Vagina (tissue), 2 donors: ENCODE data around the gene KIN. TPM values are rescaled to one million over a fixed set of nuclear protein-coding genes. Genes with fewer than 3 reads are reported as not detected.
"Not testable (repeated sequence)": the region's sequence is repeated elsewhere in the genome, so short reads cannot be mapped to it uniquely, and the experiment has no call there.

Experiments used
- DNase-seq, 2 donors: peaks; one replicate each; pipeline ENCODE4 v3.0.0-alpha.2; 2017; ENCODE audit errors: extremely low spot score in 2 of 2
- H3K27ac ChIP-seq: fragments of 200-600 bp; sonication (generic); one replicate; pipeline ENCODE4 v1.5.1; 2019
- H3K27me3 ChIP-seq: fragments of 200-600 bp; sonication (generic); one replicate; pipeline ENCODE4 v1.5.1; 2019
- H3K36me3 ChIP-seq, 2 donors: fragments of 200-600 bp; sonication (generic); one replicate each; pipeline ENCODE4 v1.5.1; 2017 to 2019
- H3K4me1 ChIP-seq: fragments of 200-600 bp; sonication (generic); one replicate; pipeline ENCODE4 v1.5.1; 2019
- H3K4me3 ChIP-seq, 2 donors: fragments of 200-600 bp; sonication (generic); 1 replicate in 1 of 2; 2 replicates in 1 of 2; pipeline ENCODE4 v1.5.1; 2016 to 2019
- H3K9me3 ChIP-seq: fragments of 200-600 bp; sonication (generic); one replicate; pipeline ENCODE4 v1.5.1; 2019
- CTCF ChIP-seq, 3 experiments: fragments of 450-650 bp in 2 of 3; fragments of 200-600 bp in 1 of 3; sonication (generic) in 1 of 3; IDR thresholded peaks; one replicate each; pipeline ENCODE4 v1.5.1; 2017 to 2019; ENCODE audit warnings: antibody characterized with exemption in 3 of 3, mild to moderate bottlenecking in 2 of 3, moderate library complexity in 2 of 3
- POLR2A ChIP-seq, 2 donors: fragments of 450-650 bp; IDR thresholded peaks; one replicate each; pipeline ENCODE4 v1.6.1; 2017; ENCODE audit warnings: antibody characterized with exemption in 2 of 2, mild to moderate bottlenecking in 2 of 2, moderate library complexity in 2 of 2
- POLR2AphosphoS5 ChIP-seq, 2 donors: sonication (generic); formaldehyde crosslinking; IDR thresholded peaks; one replicate each; pipeline ENCODE4 v1.9.0; 2017; ENCODE audit warnings: antibody characterized with exemption in 2 of 2, mild to moderate bottlenecking in 2 of 2, low read depth in 1 of 2; ENCODE audit not compliant: insufficient read depth in 1 of 2
- intact Hi-C: fragments of 100-400 bp; cut with DNase I; formaldehyde crosslinking; loops from one replicate; pipeline ENCODE4 v1.15.1; 2023
- total RNA-seq: library from RNA; depleted of rRNA; stranded (reverse); fragments of >200 nt; gene quantifications from one replicate; pipeline ENCODE4 v1.2.3, GENCODE V29; 2016

KIN gene
- total RNA-seq, 1 donor from 2014 or later: 4.7 TPM

GRCh38 chr10:7817984-7818294 is 30.1 kb upstream of the KIN start:
- H3K27me3 ChIP-seq: no peaks in the 10 kb centered on the region
- TF ChIP-seq CTCF (IDR thresholded peaks at IDR 0.05) (no peak), POLR2A (IDR thresholded peaks at IDR 0.05) (no peak), POLR2AphosphoS5 (IDR thresholded peaks at IDR 0.05; ENCODE audit: insufficient read depth in 1 of 2, low read depth in 1 of 2) (no peak)
- no peaks in the 10 kb centered on the region for H3K9me3 ChIP-seq
- intact Hi-C loops: no loop called here
- H3K36me3 ChIP-seq: no peaks in the 10 kb centered on the region
- H3K4me3 ChIP-seq: peak overlapping the region; percentile 96
- H3K27ac ChIP-seq: no peak overlapping the region
- DNase-seq: no peak
- H3K4me1 ChIP-seq: peaks cover 24% of the 10 kb centered on the region

GRCh38 chr10:7817576-7817975 is 29.8 kb upstream of the KIN start:
- intact Hi-C loops: no loop called here
- no peaks in the 10 kb centered on the region for H3K36me3 ChIP-seq
- no peaks in the 10 kb centered on the region for H3K27me3 ChIP-seq
- no peak overlapping the region for H3K27ac ChIP-seq
- H3K4me3 ChIP-seq: peak overlapping the region; percentile 96
- H3K9me3 ChIP-seq: no peaks in the 10 kb centered on the region
- peaks cover 24% of the 10 kb centered on the region for H3K4me1 ChIP-seq
- no peak for DNase-seq
- TF ChIP-seq CTCF (IDR thresholded peaks at IDR 0.05) (no peak), POLR2A (IDR thresholded peaks at IDR 0.05) (no peak), POLR2AphosphoS5 (IDR thresholded peaks at IDR 0.05; ENCODE audit: insufficient read depth in 1 of 2, low read depth in 1 of 2) (no peak)

- Histone ChIP-seq H3K9me3 (no peaks in the 10 kb centered on the region), H3K27me3 (no peaks in the 10 kb centered on the region), H3K36me3 (peaks cover 0 to 7% of the 10 kb centered on the region in 2 donors), H3K4me1 (peaks cover 6% of the 10 kb centered on the region), H3K4me3 (no peak overlapping the region), H3K27ac (no peak overlapping the region)
- intact Hi-C loops: no loop called here
- TF ChIP-seq POLR2A (IDR thresholded peaks at IDR 0.05) (no peak), POLR2AphosphoS5 (IDR thresholded peaks at IDR 0.05; ENCODE audit: insufficient read depth in 1 of 2, low read depth in 1 of 2) (no peak), CTCF (IDR thresholded peaks at IDR 0.05) (no peak)
- DNase-seq: no peak
Observed at GRCh38 chr10:7813481-7813880, 25.7 kb upstream of the KIN start.

- H3K4me1 ChIP-seq, H3K9me3 ChIP-seq, H3K27ac ChIP-seq, H3K27me3 ChIP-seq, DNase-seq, intact Hi-C loops, H3K4me3 ChIP-seq: not testable (repeated sequence)
- H3K36me3 ChIP-seq: peaks cover 0 to 24% of the 10 kb centered on the region in 2 donors
Observed at GRCh38 chr10:7811743-7812142, 23.9 kb upstream of the KIN start.

- no peak for DNase-seq
- TF ChIP-seq POLR2AphosphoS5 (IDR thresholded peaks at IDR 0.05; ENCODE audit: insufficient read depth in 1 of 2, low read depth in 1 of 2): no peak
- TF ChIP-seq CTCF (IDR thresholded peaks at IDR 0.05): no peak
- TF ChIP-seq POLR2A (IDR thresholded peaks at IDR 0.05): no peak
- intact Hi-C loops: no loop called here
- Histone ChIP-seq H3K27ac (no peak overlapping the region), H3K9me3 (no peaks in the 10 kb centered on the region), H3K27me3 (no peaks in the 10 kb centered on the region), H3K36me3 (peaks cover 0 to 29% of the 10 kb centered on the region in 2 donors), H3K4me1 (no peaks in the 10 kb centered on the region), H3K4me3 (no peak overlapping the region)
Observed at GRCh38 chr10:7811000-7811399, 23.2 kb upstream of the KIN start.

- Histone ChIP-seq H3K9me3 (no peaks in the 10 kb centered on the region), H3K27me3 (no peaks in the 10 kb centered on the region), H3K4me1 (no peaks in the 10 kb centered on the region), H3K36me3 (peaks cover 0 to 33% of the 10 kb centered on the region in 2 donors), H3K4me3 (no peak overlapping the region), H3K27ac (no peak overlapping the region)
- TF ChIP-seq POLR2AphosphoS5 (IDR thresholded peaks at IDR 0.05; ENCODE audit: insufficient read depth in 1 of 2, low read depth in 1 of 2) (no peak), CTCF (IDR thresholded peaks at IDR 0.05) (no peak), POLR2A (IDR thresholded peaks at IDR 0.05) (no peak)
- intact Hi-C loops: no loop called here
- DNase-seq: no peak
Observed at GRCh38 chr10:7810443-7810842, 22.6 kb upstream of the KIN start.
